Measurements from ENCODE around the gene RHOB.

DNA sequence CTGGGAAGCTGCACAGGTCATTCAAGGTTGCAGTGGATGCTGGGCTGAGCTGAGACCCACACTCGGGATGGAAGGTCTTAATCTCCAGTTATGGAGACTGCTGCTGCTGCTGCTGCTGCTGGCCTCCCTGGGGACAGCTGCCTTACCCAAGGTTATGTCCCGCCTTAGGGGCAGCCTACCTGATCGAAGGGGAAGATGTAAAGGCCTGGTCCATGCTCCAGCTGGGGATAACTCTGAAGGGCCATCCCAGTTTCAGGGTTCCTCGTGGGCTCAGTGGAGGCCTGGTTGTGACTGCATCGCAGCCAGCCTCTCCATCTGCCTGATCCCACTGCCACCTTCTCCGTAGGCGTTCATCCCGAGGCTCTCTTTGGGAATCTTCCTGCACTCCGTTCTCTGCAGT, 33.0 kb downstream of the RHOB start:
- TF ChIP-seq, protein P1, sequence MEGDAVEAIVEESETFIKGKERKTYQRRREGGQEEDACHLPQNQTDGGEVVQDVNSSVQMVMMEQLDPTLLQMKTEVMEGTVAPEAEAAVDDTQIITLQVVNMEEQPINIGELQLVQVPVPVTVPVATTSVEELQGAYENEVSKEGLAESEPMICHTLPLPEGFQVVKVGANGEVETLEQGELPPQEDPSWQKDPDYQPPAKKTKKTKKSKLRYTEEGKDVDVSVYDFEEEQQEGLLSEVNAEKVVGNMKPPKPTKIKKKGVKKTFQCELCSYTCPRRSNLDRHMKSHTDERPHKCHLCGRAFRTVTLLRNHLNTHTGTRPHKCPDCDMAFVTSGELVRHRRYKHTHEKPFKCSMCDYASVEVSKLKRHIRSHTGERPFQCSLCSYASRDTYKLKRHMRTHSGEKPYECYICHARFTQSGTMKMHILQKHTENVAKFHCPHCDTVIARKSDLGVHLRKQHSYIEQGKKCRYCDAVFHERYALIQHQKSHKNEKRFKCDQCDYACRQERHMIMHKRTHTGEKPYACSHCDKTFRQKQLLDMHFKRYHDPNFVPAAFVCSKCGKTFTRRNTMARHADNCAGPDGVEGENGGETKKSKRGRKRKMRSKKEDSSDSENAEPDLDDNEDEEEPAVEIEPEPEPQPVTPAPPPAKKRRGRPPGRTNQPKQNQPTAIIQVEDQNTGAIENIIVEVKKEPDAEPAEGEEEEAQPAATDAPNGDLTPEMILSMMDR (IDR thresholded peaks at IDR 0.05; ENCODE audit: low read depth, low read length, missing input control) = no peak
- TF ChIP-seq YY1 (IDR thresholded peaks at IDR 0.05) (no peak), TAF1 (conservative IDR thresholded peaks at IDR 0.05) (no peak), SP1 (IDR thresholded peaks at IDR 0.05) (no peak), JUND (IDR thresholded peaks at IDR 0.05) (no peak), EGR1 (IDR thresholded peaks at IDR 0.05; ENCODE audit: low read depth in 2 of 2) (no peak), GABPA (IDR thresholded peaks at IDR 0.05 in 1 of 2, conservative IDR thresholded peaks at IDR 0.05 in 1 of 2) (no peak)
- TF ChIP-seq, protein P2, sequence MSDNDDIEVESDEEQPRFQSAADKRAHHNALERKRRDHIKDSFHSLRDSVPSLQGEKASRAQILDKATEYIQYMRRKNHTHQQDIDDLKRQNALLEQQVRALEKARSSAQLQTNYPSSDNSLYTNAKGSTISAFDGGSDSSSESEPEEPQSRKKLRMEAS (IDR thresholded peaks at IDR 0.05) = no peak
- TF ChIP-seq, protein P3, sequence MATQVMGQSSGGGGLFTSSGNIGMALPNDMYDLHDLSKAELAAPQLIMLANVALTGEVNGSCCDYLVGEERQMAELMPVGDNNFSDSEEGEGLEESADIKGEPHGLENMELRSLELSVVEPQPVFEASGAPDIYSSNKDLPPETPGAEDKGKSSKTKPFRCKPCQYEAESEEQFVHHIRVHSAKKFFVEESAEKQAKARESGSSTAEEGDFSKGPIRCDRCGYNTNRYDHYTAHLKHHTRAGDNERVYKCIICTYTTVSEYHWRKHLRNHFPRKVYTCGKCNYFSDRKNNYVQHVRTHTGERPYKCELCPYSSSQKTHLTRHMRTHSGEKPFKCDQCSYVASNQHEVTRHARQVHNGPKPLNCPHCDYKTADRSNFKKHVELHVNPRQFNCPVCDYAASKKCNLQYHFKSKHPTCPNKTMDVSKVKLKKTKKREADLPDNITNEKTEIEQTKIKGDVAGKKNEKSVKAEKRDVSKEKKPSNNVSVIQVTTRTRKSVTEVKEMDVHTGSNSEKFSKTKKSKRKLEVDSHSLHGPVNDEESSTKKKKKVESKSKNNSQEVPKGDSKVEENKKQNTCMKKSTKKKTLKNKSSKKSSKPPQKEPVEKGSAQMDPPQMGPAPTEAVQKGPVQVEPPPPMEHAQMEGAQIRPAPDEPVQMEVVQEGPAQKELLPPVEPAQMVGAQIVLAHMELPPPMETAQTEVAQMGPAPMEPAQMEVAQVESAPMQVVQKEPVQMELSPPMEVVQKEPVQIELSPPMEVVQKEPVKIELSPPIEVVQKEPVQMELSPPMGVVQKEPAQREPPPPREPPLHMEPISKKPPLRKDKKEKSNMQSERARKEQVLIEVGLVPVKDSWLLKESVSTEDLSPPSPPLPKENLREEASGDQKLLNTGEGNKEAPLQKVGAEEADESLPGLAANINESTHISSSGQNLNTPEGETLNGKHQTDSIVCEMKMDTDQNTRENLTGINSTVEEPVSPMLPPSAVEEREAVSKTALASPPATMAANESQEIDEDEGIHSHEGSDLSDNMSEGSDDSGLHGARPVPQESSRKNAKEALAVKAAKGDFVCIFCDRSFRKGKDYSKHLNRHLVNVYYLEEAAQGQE (IDR thresholded peaks at IDR 0.05) = no peak

Measured in liver (tissue), 3 donors.